Gastroesophageal sphincter (tissue), 3 donors: ENCODE data around the gene DOK5.

Experiments used
- POLR2A ChIP-seq, 2 donors: fragments of 450-650 bp; IDR thresholded peaks; one replicate each; pipeline ENCODE4 v1.6.1; 2017; ENCODE audit warnings: antibody characterized with exemption in 2 of 2, mild to moderate bottlenecking in 2 of 2, moderate library complexity in 1 of 2
- POLR2AphosphoS5 ChIP-seq: sonication (generic); formaldehyde crosslinking; IDR thresholded peaks from one replicate; pipeline ENCODE4 v1.6.1; 2017; ENCODE audit warnings: antibody characterized with exemption
- TF ChIP-seq, protein P1 (sequence below), 4 experiments: fragments of 200-600 bp in 2 of 4; fragments of 450-650 bp in 2 of 4; sonication (generic) in 1 of 4; IDR thresholded peaks; one replicate each; pipeline ENCODE4 v1.5.1; 2017 to 2019; ENCODE audit warnings: antibody characterized with exemption in 4 of 4, mild to moderate bottlenecking in 2 of 4, moderate library complexity in 2 of 4

- TF ChIP-seq, protein P1, sequence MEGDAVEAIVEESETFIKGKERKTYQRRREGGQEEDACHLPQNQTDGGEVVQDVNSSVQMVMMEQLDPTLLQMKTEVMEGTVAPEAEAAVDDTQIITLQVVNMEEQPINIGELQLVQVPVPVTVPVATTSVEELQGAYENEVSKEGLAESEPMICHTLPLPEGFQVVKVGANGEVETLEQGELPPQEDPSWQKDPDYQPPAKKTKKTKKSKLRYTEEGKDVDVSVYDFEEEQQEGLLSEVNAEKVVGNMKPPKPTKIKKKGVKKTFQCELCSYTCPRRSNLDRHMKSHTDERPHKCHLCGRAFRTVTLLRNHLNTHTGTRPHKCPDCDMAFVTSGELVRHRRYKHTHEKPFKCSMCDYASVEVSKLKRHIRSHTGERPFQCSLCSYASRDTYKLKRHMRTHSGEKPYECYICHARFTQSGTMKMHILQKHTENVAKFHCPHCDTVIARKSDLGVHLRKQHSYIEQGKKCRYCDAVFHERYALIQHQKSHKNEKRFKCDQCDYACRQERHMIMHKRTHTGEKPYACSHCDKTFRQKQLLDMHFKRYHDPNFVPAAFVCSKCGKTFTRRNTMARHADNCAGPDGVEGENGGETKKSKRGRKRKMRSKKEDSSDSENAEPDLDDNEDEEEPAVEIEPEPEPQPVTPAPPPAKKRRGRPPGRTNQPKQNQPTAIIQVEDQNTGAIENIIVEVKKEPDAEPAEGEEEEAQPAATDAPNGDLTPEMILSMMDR (IDR thresholded peaks at IDR 0.05): no peak
- no peak for TF ChIP-seq POLR2A (IDR thresholded peaks at IDR 0.05)
- TF ChIP-seq POLR2AphosphoS5: no peak
Measured at GRCh38 chr20:54549658-54550326, 74.4 kb downstream of the DOK5 start.
